DOHH2 (cell line): ENCODE data around the gene RNF215.

Source experiments
- H3F3A ChIP-seq: fragments of 200-600 bp; sonication (generic), shearing (Covaris generic); 2 replicates; pipeline ENCODE4 v1.6.0; 2016; ENCODE audit warnings: antibody characterized with exemption, mild to moderate bottlenecking; ENCODE audit not compliant: control insufficient read depth, insufficient read depth
- H3K27ac ChIP-seq: fragments of 200-600 bp; sonication (generic); 2 replicates; pipeline ENCODE4 v1.5.1; 2014; ENCODE audit warnings: low read depth, mild to moderate bottlenecking, low read length, moderate library complexity
- H3K27me3 ChIP-seq: fragments of 200-600 bp; sonication (generic); 2 replicates; pipeline ENCODE4 v1.6.1; 2014; ENCODE audit warnings: mild to moderate bottlenecking, low read length, mixed read lengths; ENCODE audit not compliant: control insufficient read depth
- H3K36me3 ChIP-seq: fragments of 200-600 bp; sonication (generic); 2 replicates; pipeline ENCODE4 v1.6.1; 2014; ENCODE audit warnings: mild to moderate bottlenecking, low read length, moderate library complexity, mixed read lengths; ENCODE audit not compliant: control insufficient read depth
- H3K4me1 ChIP-seq: fragments of 200-600 bp; sonication (generic); 2 replicates; pipeline ENCODE4 v1.6.1; 2014; ENCODE audit warnings: mild to moderate bottlenecking, low read length, mixed read lengths; ENCODE audit not compliant: control insufficient read depth
- H3K4me2 ChIP-seq: fragments of 200-600 bp; sonication (generic); 2 replicates; pipeline ENCODE4 v1.6.0; 2014; ENCODE audit warnings: mild to moderate bottlenecking, low read length, moderate library complexity
- H3K4me3 ChIP-seq: fragments of 200-600 bp; sonication (generic); 2 replicates; pipeline ENCODE4 v1.5.1; 2014; ENCODE audit warnings: mild to moderate bottlenecking, low read length, mixed read lengths
- H3K79me2 ChIP-seq: fragments of 200-600 bp; sonication (generic); 2 replicates; pipeline ENCODE4 v1.6.1; 2014; ENCODE audit warnings: mild to moderate bottlenecking, low read length, mixed read lengths; ENCODE audit not compliant: control insufficient read depth
- H3K9me2 ChIP-seq: fragments of 200-600 bp; sonication (generic); replicated peaks from 2 replicates; pipeline ENCODE4 v1.6.1; 2014; ENCODE audit warnings: mild to moderate bottlenecking, low read length, mixed read lengths; ENCODE audit not compliant: control insufficient read depth
- H3K9me3 ChIP-seq: fragments of 200-600 bp; sonication (generic); 2 replicates; pipeline ENCODE4 v1.6.1; 2014; ENCODE audit warnings: antibody characterized with exemption, low read length, mixed read lengths; ENCODE audit not compliant: control insufficient read depth, insufficient read depth
- H4K20me1 ChIP-seq: fragments of 200-600 bp; sonication (generic); 2 replicates; pipeline ENCODE4 v1.6.0; 2014; ENCODE audit warnings: low read depth, mild to moderate bottlenecking, antibody characterized with exemption, low read length, moderate library complexity; ENCODE audit not compliant: control insufficient read depth, insufficient read depth
- EZH2phosphoT487 ChIP-seq: fragments of 200-600 bp; sonication (generic); IDR thresholded peaks from 2 replicates; pipeline ENCODE4 v1.6.1; 2017; ENCODE audit warnings: borderline replicate concordance, mild to moderate bottlenecking, antibody characterized with exemption, low read length, moderate library complexity, mixed read lengths
- TF ChIP-seq, protein P1 (sequence below): fragments of 200-600 bp; sonication (generic); IDR thresholded peaks from one replicate; pipeline ENCODE4 v1.5.1; 2014; ENCODE audit warnings: antibody characterized with exemption, mild to moderate bottlenecking, low read depth, low read length; ENCODE audit not compliant: poor library complexity, severe bottlenecking

RNF215 gene

DNA sequence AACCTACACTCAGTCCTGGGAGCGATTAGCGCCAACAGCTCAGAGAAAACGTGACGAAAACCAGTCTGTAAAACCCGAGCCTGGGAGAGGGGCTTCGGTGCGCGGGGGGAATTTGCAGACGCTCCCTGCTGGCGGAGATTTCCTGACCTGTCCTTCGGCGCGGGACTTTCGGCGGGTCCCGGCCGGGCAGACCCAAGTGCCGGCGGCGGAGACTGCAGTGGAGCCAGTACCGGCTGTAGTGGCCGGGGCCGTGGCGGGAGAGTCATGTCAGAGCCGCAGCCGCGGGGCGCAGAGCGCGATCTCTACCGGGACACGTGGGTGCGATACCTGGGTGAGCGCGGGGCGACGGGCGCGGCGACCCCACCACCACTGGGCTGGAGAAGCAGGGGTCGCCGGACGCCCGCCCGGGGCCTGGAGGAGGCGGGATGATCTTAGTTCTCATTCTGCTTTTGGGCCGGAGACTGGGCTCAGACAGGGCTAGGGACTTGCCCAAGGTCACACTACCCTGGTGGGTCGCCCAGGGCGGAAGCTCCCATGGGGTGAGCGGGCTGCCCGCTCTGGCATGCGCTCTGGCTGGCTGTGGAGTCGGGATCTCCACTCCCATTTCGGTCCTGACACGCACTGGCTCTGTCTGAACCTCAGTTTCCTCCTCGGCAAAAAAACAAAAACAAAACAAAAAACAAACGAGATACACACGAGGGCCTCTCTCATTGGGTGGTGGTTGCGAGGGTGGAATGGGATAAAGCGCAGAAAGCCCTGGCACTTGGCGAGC, 38.6 kb upstream of the RNF215 start, which contains the start of gene MTFP1:
Gene MTFP1, plus strand, starts transcription at position 153 of the 772 bp plus-strand sequence. Its CDS starts 112 bp downstream, at position 265.
- Histone ChIP-seq H3K4me1 (peaks cover 41% of the 10 kb centered on the region), H3K9me3 (no peaks in the 10 kb centered on the region), H3K36me3 (peaks cover 64% of the 10 kb centered on the region), H3K27me3 (no peaks in the 10 kb centered on the region), H3K4me3 (peak within 1 kb of the TSS; percentile 95), H3K79me2 (peaks cover 56% of the 10 kb centered on the region), H4K20me1 (0 out of 2 replicates have a peak, but pooled peaks cover 10% of the 10 kb centered on the region), H3F3A (peaks cover 15% of the 10 kb centered on the region), H3K27ac (peak within 1 kb of the TSS; percentile 67), H3K4me2 (peak within 1 kb of the TSS; percentile 99), H3K9me2 (no peaks in the 10 kb centered on the region)
- TF ChIP-seq EZH2phosphoT487 = no peak
- TF ChIP-seq, protein P1, sequence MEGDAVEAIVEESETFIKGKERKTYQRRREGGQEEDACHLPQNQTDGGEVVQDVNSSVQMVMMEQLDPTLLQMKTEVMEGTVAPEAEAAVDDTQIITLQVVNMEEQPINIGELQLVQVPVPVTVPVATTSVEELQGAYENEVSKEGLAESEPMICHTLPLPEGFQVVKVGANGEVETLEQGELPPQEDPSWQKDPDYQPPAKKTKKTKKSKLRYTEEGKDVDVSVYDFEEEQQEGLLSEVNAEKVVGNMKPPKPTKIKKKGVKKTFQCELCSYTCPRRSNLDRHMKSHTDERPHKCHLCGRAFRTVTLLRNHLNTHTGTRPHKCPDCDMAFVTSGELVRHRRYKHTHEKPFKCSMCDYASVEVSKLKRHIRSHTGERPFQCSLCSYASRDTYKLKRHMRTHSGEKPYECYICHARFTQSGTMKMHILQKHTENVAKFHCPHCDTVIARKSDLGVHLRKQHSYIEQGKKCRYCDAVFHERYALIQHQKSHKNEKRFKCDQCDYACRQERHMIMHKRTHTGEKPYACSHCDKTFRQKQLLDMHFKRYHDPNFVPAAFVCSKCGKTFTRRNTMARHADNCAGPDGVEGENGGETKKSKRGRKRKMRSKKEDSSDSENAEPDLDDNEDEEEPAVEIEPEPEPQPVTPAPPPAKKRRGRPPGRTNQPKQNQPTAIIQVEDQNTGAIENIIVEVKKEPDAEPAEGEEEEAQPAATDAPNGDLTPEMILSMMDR = no peak

DNA sequence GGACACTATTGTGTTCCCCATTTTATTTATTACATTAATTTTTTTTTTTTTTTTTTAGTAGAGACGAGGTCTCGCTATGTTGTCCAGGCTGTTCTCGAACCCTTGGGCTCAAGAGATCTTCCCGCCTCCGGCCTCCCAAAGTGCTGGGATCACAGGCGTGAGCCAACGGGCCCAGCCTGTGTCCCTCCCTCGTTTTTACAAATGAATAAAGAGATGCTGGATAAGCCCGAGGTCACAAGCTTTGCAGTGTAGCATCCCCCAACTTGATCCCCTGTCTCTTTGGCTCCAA, 38.1 kb upstream of the RNF215 start:
- Histone ChIP-seq H3F3A (peaks cover 15% of the 10 kb centered on the region), H3K27ac (peak overlapping the region; percentile 67), H3K9me2 (no peaks in the 10 kb centered on the region), H3K9me3 (no peaks in the 10 kb centered on the region), H3K36me3 (peaks cover 68% of the 10 kb centered on the region), H3K27me3 (no peaks in the 10 kb centered on the region), H3K4me2 (peak overlapping the region; percentile 99), H4K20me1 (0 out of 2 replicates have a peak, but pooled peaks cover 10% of the 10 kb centered on the region), H3K4me1 (peaks cover 41% of the 10 kb centered on the region), H3K79me2 (peaks cover 56% of the 10 kb centered on the region), H3K4me3 (peak overlapping the region; percentile 95)
- TF ChIP-seq, protein P1 = no peak
- no peak for TF ChIP-seq EZH2phosphoT487

DNA sequence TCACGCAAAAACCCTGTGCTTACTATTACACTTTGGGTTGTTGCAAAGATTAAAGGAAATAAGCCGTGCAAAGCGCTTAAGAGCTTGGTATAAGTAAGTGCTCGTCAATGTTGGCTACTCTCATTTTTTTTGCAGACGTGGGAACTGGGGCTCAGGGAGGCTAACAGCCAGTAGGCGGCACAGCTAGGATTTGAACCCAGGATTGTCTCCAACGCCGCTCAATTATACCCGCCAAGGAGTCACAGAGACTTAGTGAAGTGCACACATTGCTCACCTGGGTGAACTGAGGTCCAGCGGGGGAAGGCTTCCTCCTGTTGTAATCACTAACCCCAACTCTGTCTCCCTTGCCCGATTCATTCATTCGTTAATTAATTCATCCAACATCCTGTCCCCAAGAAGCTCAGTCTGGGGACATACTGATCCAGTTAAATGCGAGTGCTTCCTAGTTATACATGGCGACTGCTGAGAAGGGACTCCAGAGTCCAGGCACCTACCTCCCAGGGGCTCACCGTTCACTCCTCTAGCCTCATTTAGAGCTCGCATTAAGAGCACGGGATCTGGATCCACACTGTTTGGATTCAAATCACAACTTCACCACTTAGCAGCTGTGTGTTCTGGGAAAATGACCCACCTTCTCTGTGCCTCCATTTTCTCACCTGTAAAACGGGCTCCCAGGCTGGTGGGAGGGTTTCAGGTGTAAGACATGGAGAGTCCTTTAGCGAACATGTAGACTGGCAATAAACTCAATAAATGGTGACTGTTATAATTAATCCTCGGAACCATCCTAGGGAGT, 37.5 kb upstream of the RNF215 start:
- Histone ChIP-seq H3K9me2 (no peaks in the 10 kb centered on the region), H3K27me3 (no peaks in the 10 kb centered on the region), H3K79me2 (peaks cover 56% of the 10 kb centered on the region), H3K9me3 (no peaks in the 10 kb centered on the region), H3K4me2 (peak overlapping the region; percentile 99), H4K20me1 (0 out of 2 replicates have a peak, but pooled peaks cover 10% of the 10 kb centered on the region), H3K4me3 (peak overlapping the region; percentile 95), H3F3A (peaks cover 15% of the 10 kb centered on the region), H3K27ac (peak overlapping the region; percentile 67), H3K36me3 (peaks cover 66% of the 10 kb centered on the region), H3K4me1 (peaks cover 41% of the 10 kb centered on the region)
- no peak for TF ChIP-seq EZH2phosphoT487
- TF ChIP-seq, protein P1 = peak; percentile 33
